HG03280 (cell line): ENCODE results near the gene LY6G5C.

Experiments
- ATAC-seq: cut with Tn5 transposase; IDR thresholded peaks from one replicate; pipeline ENCODE4 v1.9.1; 2021; ENCODE audit warnings: mild to moderate bottlenecking, moderate library complexity; ENCODE audit not compliant: unreplicated experiment

Gene LY6G5C

GRCh38 chr6:31663126-31663960 lies 17.5 kb downstream of the LY6G5C start:
- ATAC-seq = no peak

- no peak for ATAC-seq
These were observed 18.6 kb downstream of the LY6G5C start for GRCh38 chr6:31662124-31662723.

- no peak for ATAC-seq
These were observed 19.4 kb downstream of the LY6G5C start for GRCh38 chr6:31661262-31662123.

GRCh38 chr6:31660381-31661261 lies 20.2 kb downstream of the LY6G5C start, which contains the start of gene C6orf47:
Gene C6orf47, minus strand, starts transcription at chr6:31660778. Its CDS starts 831 bp downstream, at chr6:31659947.
- ATAC-seq = peak; percentile 53

- ATAC-seq = no peak
These were observed 21.1 kb downstream of the LY6G5C start for GRCh38 chr6:31659649-31660380.

- ATAC-seq = no peak
These were observed 21.8 kb downstream of the LY6G5C start for GRCh38 chr6:31658983-31659648.

- no peak for ATAC-seq
These were observed 22.6 kb downstream of the LY6G5C start for GRCh38 chr6:31658158-31658688.

- ATAC-seq = no peak
These were observed 23.3 kb downstream of the LY6G5C start for GRCh38 chr6:31657406-31658157.

- no peak for ATAC-seq
These were observed 25.3 kb downstream of the LY6G5C start, which contains the start of gene APOM for GRCh38 chr6:31655349-31656237. Gene APOM, plus strand, starts transcription at chr6:31655894. Its CDS starts 73 bp downstream, at chr6:31655967.

- ATAC-seq = no peak
These were observed 26.1 kb downstream of the LY6G5C start for GRCh38 chr6:31654574-31655348.

- ATAC-seq = peak; percentile 62
These were observed 27.7 kb downstream of the LY6G5C start for GRCh38 chr6:31652925-31653724.

GRCh38 chr6:31651602-31652191 lies 29.2 kb downstream of the LY6G5C start:
- peak; percentile 20 for ATAC-seq

GRCh38 chr6:31645325-31645724 lies 35.5 kb downstream of the LY6G5C start:
- no peak for ATAC-seq

- no peak for ATAC-seq
These were observed 36.9 kb downstream of the LY6G5C start for GRCh38 chr6:31643818-31644454.
